GM23248 (cell line): Measurements from ENCODE around the gene PRAMEF2.
"Not testable (repeated sequence)": the region's sequence is repeated elsewhere in the genome, so short reads cannot be mapped to it uniquely, and the experiment has no call there.

Source experiments
- EZH2 ChIP-seq: fragments of 200-600 bp; sonication (generic); IDR thresholded peaks from 2 replicates; pipeline ENCODE4 v1.6.1; 2018; ENCODE audit warnings: antibody characterized with exemption, mild to moderate bottlenecking; ENCODE audit not compliant: insufficient read depth, poor library complexity, severe bottlenecking
- EZH2phosphoT487 ChIP-seq: fragments of 200-600 bp; sonication (generic); IDR thresholded peaks from 2 replicates; pipeline ENCODE4 v1.6.1; 2018; ENCODE audit warnings: antibody characterized with exemption, moderate library complexity, mild to moderate bottlenecking, low read depth; ENCODE audit not compliant: insufficient read depth

- TF ChIP-seq EZH2, EZH2phosphoT487: not testable (repeated sequence)
Observed at GRCh38 chr1:12878453-12878852, 21.6 kb downstream of the PRAMEF2 start.
